Breast epithelium (tissue), 4 donors: ENCODE measurements around the gene SNCAIP. TPM values are rescaled to one million over a fixed set of nuclear protein-coding genes. Genes with fewer than 3 reads are reported as not detected.

ENCODE experiments used
- DNase-seq, 2 donors: peaks; one replicate each; pipeline ENCODE4 v3.0.0-alpha.2; 2019; ENCODE audit warnings: low spot score in 2 of 2
- H3K27ac ChIP-seq, 2 donors: fragments of 200-600 bp; sonication (generic) in 1 of 2; one replicate each; pipeline ENCODE4 v1.5.1; 2016 to 2019; ENCODE audit warnings: mild to moderate bottlenecking in 1 of 2
- H3K27me3 ChIP-seq, 2 donors: fragments of 200-600 bp; sonication (generic) in 1 of 2; one replicate each; pipeline versions ENCODE4 v1.5.1 to v1.6.0; 2017 to 2019; ENCODE audit warnings: control low read depth in 1 of 2, mild to moderate bottlenecking in 1 of 2
- H3K36me3 ChIP-seq: fragments of 200-600 bp; one replicate; pipeline ENCODE4 v1.5.1; 2019
- H3K4me1 ChIP-seq, 2 donors: fragments of 200-600 bp; sonication (generic); one replicate each; pipeline ENCODE4 v1.5.1; 2016 to 2019; ENCODE audit warnings: control low read depth in 1 of 2
- H3K4me3 ChIP-seq, 3 donors: fragments of 200-600 bp; sonication (generic); 1 replicate in 2 of 3; 2 replicates in 1 of 3; pipeline ENCODE4 v1.5.1; 2016 to 2019; ENCODE audit warnings: mild to moderate bottlenecking in 3 of 3, moderate library complexity in 2 of 3
- H3K9me3 ChIP-seq, 2 donors: fragments of 200-600 bp; sonication (generic) in 1 of 2; one replicate each; pipeline ENCODE4 v1.5.1; 2016 to 2019; ENCODE audit warnings: control low read depth in 1 of 2
- POLR2A ChIP-seq: fragments of 450-650 bp; IDR thresholded peaks from one replicate; pipeline ENCODE4 v1.6.1; 2016; ENCODE audit warnings: antibody characterized with exemption, mild to moderate bottlenecking, moderate library complexity
- POLR2AphosphoS5 ChIP-seq, 3 donors: sonication (generic); formaldehyde crosslinking; IDR thresholded peaks; one replicate each; pipeline ENCODE4 v1.6.1; 2017; ENCODE audit warnings: antibody characterized with exemption in 3 of 3
- intact Hi-C: fragments of 100-400 bp; cut with DNase I; formaldehyde crosslinking; loops from one replicate; pipeline ENCODE4 v1.15.1; 2023; ENCODE audit warnings: low total_unique reads
- total RNA-seq, 3 donors: library from RNA; depleted of rRNA; stranded (reverse); fragments of >200 nt; gene quantifications; one replicate each; pipeline ENCODE4 v1.1.0, GENCODE V29; 2016
- TF ChIP-seq, protein P1 (sequence below), 3 donors: fragments of 450-650 bp; IDR thresholded peaks; one replicate each; pipeline ENCODE4 v1.5.1; 2016 to 2017; ENCODE audit warnings: antibody characterized with exemption in 3 of 3, mild to moderate bottlenecking in 3 of 3, moderate library complexity in 3 of 3

SNCAIP gene
- total RNA-seq, 3 donors from 2014 or later = 9.8 to 15.4 (median 10.9) TPM

DNA sequence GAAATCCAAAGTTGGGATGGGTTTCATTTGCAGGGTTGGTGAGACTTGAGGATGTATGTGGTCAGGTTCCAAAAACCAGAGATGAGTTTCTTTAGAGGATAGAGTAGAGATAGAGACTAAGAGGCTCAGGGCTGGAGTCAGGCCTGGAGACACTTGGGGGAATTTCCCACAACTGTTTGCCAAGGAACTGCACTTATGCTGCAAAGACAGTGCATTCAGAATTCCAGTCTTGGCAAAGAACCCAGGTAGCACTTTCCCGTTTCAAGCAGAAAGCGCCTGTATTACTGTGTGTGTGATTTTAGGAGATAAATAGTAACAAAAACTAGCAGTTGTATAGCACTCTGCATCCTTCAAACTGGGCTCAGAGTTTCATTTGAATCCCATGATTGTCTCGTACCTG is 55.4 kb downstream of the SNCAIP start:
- Histone ChIP-seq H3K27ac (no peak overlapping the region), H3K4me1 (no peaks in the 10 kb centered on the region), H3K36me3 (no peaks in the 10 kb centered on the region), H3K27me3 (no peaks in the 10 kb centered on the region), H3K4me3 (no peak overlapping the region), H3K9me3 (no peaks in the 10 kb centered on the region)
- TF ChIP-seq POLR2A = no peak
- no peak for TF ChIP-seq POLR2AphosphoS5 (IDR thresholded peaks at IDR 0.05)
- TF ChIP-seq, protein P1, sequence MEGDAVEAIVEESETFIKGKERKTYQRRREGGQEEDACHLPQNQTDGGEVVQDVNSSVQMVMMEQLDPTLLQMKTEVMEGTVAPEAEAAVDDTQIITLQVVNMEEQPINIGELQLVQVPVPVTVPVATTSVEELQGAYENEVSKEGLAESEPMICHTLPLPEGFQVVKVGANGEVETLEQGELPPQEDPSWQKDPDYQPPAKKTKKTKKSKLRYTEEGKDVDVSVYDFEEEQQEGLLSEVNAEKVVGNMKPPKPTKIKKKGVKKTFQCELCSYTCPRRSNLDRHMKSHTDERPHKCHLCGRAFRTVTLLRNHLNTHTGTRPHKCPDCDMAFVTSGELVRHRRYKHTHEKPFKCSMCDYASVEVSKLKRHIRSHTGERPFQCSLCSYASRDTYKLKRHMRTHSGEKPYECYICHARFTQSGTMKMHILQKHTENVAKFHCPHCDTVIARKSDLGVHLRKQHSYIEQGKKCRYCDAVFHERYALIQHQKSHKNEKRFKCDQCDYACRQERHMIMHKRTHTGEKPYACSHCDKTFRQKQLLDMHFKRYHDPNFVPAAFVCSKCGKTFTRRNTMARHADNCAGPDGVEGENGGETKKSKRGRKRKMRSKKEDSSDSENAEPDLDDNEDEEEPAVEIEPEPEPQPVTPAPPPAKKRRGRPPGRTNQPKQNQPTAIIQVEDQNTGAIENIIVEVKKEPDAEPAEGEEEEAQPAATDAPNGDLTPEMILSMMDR (IDR thresholded peaks at IDR 0.05) = no peak
- intact Hi-C loops = no loop called here
- DNase-seq = no peak

DNA sequence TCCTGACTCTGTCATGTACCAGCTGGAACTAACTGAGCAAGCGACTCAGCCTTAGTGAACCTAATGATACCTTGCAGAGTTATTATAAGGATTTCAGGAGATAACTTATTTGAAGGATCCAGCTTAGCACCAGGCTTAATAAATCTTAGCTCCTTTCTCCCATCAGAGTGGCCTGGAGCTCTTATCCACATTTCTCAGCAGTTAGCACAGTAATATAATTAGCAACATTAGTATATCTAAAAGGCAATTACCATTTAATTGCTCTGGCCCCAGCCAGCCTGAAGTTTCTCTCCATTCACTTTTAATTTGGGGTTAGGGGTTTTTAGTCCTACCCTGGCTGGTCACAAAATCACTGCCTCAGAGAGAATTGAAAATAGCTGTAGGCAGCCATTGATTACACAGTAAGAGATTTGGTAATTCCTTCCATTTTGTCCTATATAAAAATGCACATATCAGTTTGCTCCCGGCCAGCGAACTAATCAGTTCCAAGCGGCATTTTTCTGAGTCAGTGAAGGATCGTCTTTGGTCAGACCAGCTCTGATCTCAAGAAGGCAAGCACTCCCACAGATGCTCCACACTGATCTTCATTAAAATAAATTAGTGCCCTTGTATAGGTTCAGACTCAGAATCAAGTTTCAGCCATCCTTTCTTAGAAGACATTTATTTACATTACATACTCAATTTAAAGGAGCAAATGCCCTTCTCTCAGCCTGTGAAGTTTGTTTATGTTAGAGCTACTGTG is 56.6 kb downstream of the SNCAIP start:
- Histone ChIP-seq H3K4me3 (no peak overlapping the region), H3K9me3 (no peaks in the 10 kb centered on the region), H3K4me1 (no peaks in the 10 kb centered on the region), H3K27ac (no peak overlapping the region), H3K27me3 (no peaks in the 10 kb centered on the region), H3K36me3 (no peaks in the 10 kb centered on the region)
- intact Hi-C loops = no loop called here
- TF ChIP-seq POLR2AphosphoS5 (IDR thresholded peaks at IDR 0.05) (no peak), POLR2A (no peak)
- DNase-seq = no peak

DNA sequence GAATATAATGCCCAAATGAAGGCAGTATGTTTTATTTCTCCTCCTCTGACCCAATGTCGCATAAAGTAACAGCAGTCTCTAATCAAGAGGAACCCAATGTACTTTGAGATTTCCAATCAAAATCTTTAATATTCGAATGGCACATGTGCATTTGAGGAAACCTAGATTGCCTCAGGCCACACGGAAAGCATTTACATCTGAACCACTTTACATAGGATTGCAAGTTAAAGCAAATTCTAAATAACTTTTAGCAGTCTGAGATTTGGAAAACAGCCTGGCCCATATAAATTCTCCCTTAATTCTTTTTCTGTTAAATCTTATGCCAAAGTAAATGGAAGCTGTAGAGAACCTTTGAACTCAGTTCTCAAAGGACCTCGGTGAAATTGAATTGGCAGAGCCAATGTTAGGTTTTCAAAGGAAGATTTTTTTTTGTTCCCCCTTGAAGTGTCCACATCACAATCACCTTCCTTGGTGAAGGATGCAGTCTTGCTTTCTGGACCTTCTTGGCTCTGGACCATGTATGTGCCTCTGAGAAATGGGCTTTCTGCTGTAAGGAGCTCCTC is 57.3 kb downstream of the SNCAIP start:
- Histone ChIP-seq H3K4me3 (no peak overlapping the region), H3K27me3 (no peaks in the 10 kb centered on the region), H3K27ac (no peak overlapping the region), H3K4me1 (no peaks in the 10 kb centered on the region), H3K36me3 (no peaks in the 10 kb centered on the region), H3K9me3 (no peaks in the 10 kb centered on the region)
- TF ChIP-seq POLR2AphosphoS5 (IDR thresholded peaks at IDR 0.05) (no peak), POLR2A (no peak)
- TF ChIP-seq, protein P1 (IDR thresholded peaks at IDR 0.05) = no peak
- DNase-seq = no peak
- intact Hi-C loops = no loop called here

DNA sequence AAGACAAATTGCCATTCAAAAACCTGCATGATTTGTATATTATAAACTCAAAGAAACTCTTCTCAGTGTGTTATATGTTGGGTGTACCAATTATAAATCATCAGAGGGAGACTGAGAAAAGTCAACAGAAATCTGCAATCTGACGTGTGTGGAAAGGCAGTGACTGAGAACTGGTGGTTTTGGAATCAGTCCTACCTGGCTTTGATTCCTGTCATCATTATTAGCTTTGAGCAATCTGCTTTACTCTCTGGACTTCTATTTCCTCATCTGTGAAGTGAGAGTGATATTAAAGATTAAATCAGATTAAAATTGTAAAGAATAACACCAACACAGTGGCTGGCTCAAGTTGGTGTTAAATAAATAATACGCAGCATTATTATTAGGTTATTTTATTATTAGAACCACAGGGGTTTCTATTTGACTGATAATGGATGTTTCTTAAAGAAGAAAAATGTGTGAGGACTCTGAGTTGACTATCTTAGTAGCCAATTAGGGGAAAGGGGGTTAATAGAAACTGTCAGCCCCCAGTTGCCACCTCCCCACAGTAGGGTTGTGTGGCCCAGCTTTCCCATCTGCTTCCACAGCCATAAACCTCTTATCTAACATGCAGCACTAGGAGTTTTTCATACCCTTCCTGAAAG is 59.6 kb downstream of the SNCAIP start:
- Histone ChIP-seq H3K27ac (no peak overlapping the region), H3K4me3 (no peak overlapping the region), H3K36me3 (no peaks in the 10 kb centered on the region), H3K9me3 (no peaks in the 10 kb centered on the region), H3K4me1 (no peaks in the 10 kb centered on the region), H3K27me3 (no peaks in the 10 kb centered on the region)
- TF ChIP-seq POLR2A (no peak), POLR2AphosphoS5 (IDR thresholded peaks at IDR 0.05) (no peak)
- TF ChIP-seq, protein P1 (IDR thresholded peaks at IDR 0.05) = no peak
- intact Hi-C loops = no loop called here
- no peak for DNase-seq

DNA sequence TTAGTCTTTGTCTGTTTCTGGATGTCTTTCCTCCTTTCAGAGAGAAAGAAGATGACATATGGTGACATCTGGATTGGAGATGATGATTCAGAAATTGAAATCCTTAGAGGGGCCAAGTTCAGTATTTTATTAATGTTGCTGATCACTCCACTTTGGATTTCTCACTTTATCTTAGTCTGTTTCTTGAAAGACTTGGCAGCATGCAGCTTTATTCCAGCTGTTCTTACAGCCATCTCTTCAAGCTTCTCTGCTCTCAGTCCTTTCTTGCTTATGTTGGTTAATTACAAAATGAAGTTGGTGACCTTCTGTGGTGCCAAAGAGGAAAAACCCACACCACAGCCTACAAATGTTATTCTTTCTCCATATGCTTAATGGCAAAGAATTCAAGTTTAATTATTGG is 62.1 kb downstream of the SNCAIP start:
- Histone ChIP-seq H3K27ac (no peak overlapping the region), H3K27me3 (no peaks in the 10 kb centered on the region), H3K4me1 (no peaks in the 10 kb centered on the region), H3K9me3 (no peaks in the 10 kb centered on the region), H3K36me3 (no peaks in the 10 kb centered on the region), H3K4me3 (no peak overlapping the region)
- TF ChIP-seq POLR2AphosphoS5 (IDR thresholded peaks at IDR 0.05) (no peak), POLR2A (no peak)
- TF ChIP-seq, protein P1 (IDR thresholded peaks at IDR 0.05) = no peak
- intact Hi-C loops = no loop called here
- DNase-seq = no peak
